GM12878 (cell line): ENCODE measurements around the gene PARP6. TPM values are rescaled to one million over a fixed set of nuclear protein-coding genes. Genes with fewer than 3 reads are reported as not detected.

ENCODE experiments used
- ATAC-seq: fragments of 200-7000 bp; cut with Tn5 transposase; 3 replicates; pipeline ENCODE4 v1.9.1; 2020; ENCODE audit warnings: mild to moderate bottlenecking, moderate library complexity
- BruUV-seq: library from RNA; stranded (reverse); fragments of 400-500 nt; replicated peaks from 2 replicates; lab custom pipeline; 2021; lab: Mats Ljungman, UMichigan
- CTCF ChIA-PET: fragments of 300-600 bp; sonication (Branson Sonifier 250); formaldehyde crosslinking; extraction: SDS; loops from one replicate; lab custom pipeline; 2021; ENCODE audit warnings: inconsistent platforms; lab: Yijun Ruan, JAX
- POLR2A ChIA-PET: fragments of 350-600 bp; formaldehyde crosslinking; extraction: SDS; loops from one replicate; lab custom pipeline; 2021; ENCODE audit warnings: inconsistent platforms; lab: Charles Lee
- RAD21 ChIA-PET: fragments of 300-600 bp; sonication (Branson Sonifier 250); formaldehyde crosslinking; loops from one replicate; lab custom pipeline; 2023; ENCODE audit warnings: antibody characterized with exemption; ENCODE audit not compliant: unreplicated experiment; lab: Charles Lee
- SMC1A ChIA-PET: fragments of 300-600 bp; sonication (Branson Sonifier 250); formaldehyde crosslinking; loops from one replicate; lab custom pipeline; 2023; ENCODE audit not compliant: unreplicated experiment, uncharacterized antibody; lab: Charles Lee
- DNase-seq: peaks from one replicate; pipeline ENCODE4 v3.0.0-alpha.2; 2011; ENCODE audit warnings: low read depth, low spot score
- FAIRE-seq: peaks from 3 replicates; lab custom pipeline; 2011; peaks lifted over from hg19 to GRCh38; lab: Jason Lieb, UNC
- H2AFZ ChIP-seq: 2 replicates; pipeline ENCODE4 v1.6.0; 2011; ENCODE audit warnings: low read depth, low read length, control low read depth; ENCODE audit not compliant: control insufficient read depth
- H3K27ac ChIP-seq: 2 replicates; pipeline ENCODE4 v1.5.1; 2011; ENCODE audit warnings: control low read depth; ENCODE audit not compliant: control insufficient read depth, insufficient read depth
- H3K27me3 ChIP-seq, 2 experiments: replicated peaks in 1 of 2; 2 replicates each; pipeline versions ENCODE4 v1.6.0 to v1.6.1; 2011; ENCODE audit warnings: low read length in 1 of 2; ENCODE audit not compliant: control insufficient read depth in 2 of 2, insufficient read depth in 2 of 2
- H3K36me3 ChIP-seq, 2 experiments: 2 replicates each; pipeline ENCODE4 v1.5.1; 2011; ENCODE audit warnings: low read length in 1 of 2; ENCODE audit not compliant: control insufficient read depth in 2 of 2, insufficient read depth in 2 of 2
- H3K4me1 ChIP-seq: 2 replicates; pipeline ENCODE4 v1.6.1; 2011; ENCODE audit warnings: mild to moderate bottlenecking, low read length, moderate library complexity, mixed read lengths; ENCODE audit not compliant: control insufficient read depth, insufficient read depth
- H3K4me2 ChIP-seq: 2 replicates; pipeline ENCODE4 v1.6.0; 2011; ENCODE audit warnings: control low read depth; ENCODE audit not compliant: control insufficient read depth, insufficient read depth
- H3K4me3 ChIP-seq: fragments of 200-600 bp; sonication (generic); 2 replicates; pipeline ENCODE4 v1.5.1; 2016
- H3K79me2 ChIP-seq: 2 replicates; pipeline ENCODE4 v1.6.0; 2011; ENCODE audit warnings: low read length; ENCODE audit not compliant: control insufficient read depth, insufficient read depth
- H3K9ac ChIP-seq: 2 replicates; pipeline ENCODE4 v1.8.0; 2011; ENCODE audit warnings: low read length, control low read depth, mixed read lengths; ENCODE audit not compliant: control insufficient read depth, insufficient read depth
- H3K9me3 ChIP-seq: replicated peaks from 3 replicates; pipeline ENCODE4 v1.5.1; 2011; ENCODE audit warnings: mild to moderate bottlenecking, low read length; ENCODE audit not compliant: control insufficient read depth, insufficient read depth
- H4K20me1 ChIP-seq: 2 replicates; pipeline ENCODE4 v1.6.0; 2011; ENCODE audit not compliant: control insufficient read depth, insufficient read depth
- ATF2 ChIP-seq: IDR thresholded peaks from 2 replicates; pipeline ENCODE4 v1.6.1; 2012; ENCODE audit warnings: low read length, inconsistent platforms
- ATF3 ChIP-seq: IDR thresholded peaks from 2 replicates; pipeline ENCODE4 v1.6.1; 2011; ENCODE audit warnings: low read depth, mild to moderate bottlenecking, low read length, moderate library complexity, borderline replicate concordance; ENCODE audit errors: extremely low read depth
- BACH1 ChIP-seq: fragments of 450-650 bp; IDR thresholded peaks from 2 replicates; pipeline ENCODE4 v1.6.1; 2017; ENCODE audit warnings: mild to moderate bottlenecking, borderline replicate concordance
- CBX3 ChIP-seq: fragments of 200-600 bp; sonication (generic); IDR thresholded peaks from 2 replicates; pipeline ENCODE4 v1.6.1; 2016; ENCODE audit warnings: low read depth, borderline replicate concordance
- FOS ChIP-seq: IDR thresholded peaks from 3 replicates; pipeline ENCODE4 v1.6.1; 2011; ENCODE audit warnings: borderline replicate concordance; ENCODE audit not compliant: insufficient read length; ENCODE audit errors: extremely low read depth
- MLLT1 ChIP-seq: fragments of 450-650 bp; IDR thresholded peaks from 2 replicates; pipeline ENCODE4 v1.6.1; 2016; ENCODE audit warnings: mild to moderate bottlenecking
- MXI1 ChIP-seq: fragments of 150-350 bp; IDR thresholded peaks from 2 replicates; pipeline ENCODE4 v1.6.1; 2011; ENCODE audit warnings: low read depth, mild to moderate bottlenecking, inconsistent platforms, low read length, improper control_type of control experiment
- POLR2AphosphoS5 ChIP-seq: IDR thresholded peaks from 2 replicates; pipeline ENCODE4 v1.6.1; 2011; ENCODE audit warnings: mild to moderate bottlenecking, low read length, inconsistent platforms
- RBBP5 ChIP-seq: fragments of 200-600 bp; sonication (generic); conservative IDR thresholded peaks from 2 replicates; pipeline ENCODE4 v1.6.1; 2016
- SIN3A ChIP-seq: IDR thresholded peaks from 2 replicates; pipeline ENCODE4 v1.6.1; 2012; ENCODE audit warnings: low read depth, low read length, improper control_type of control experiment
- SP1 ChIP-seq: IDR thresholded peaks from one replicate; pipeline ENCODE4 v1.6.1; 2011; ENCODE audit warnings: low read depth, low read length
- SRF ChIP-seq, 2 experiments: IDR thresholded peaks; 2 replicates each; pipeline ENCODE4 v1.6.1; 2011; ENCODE audit warnings: low read depth in 2 of 2, low read length in 2 of 2, mild to moderate bottlenecking in 1 of 2, moderate library complexity in 1 of 2
- STAT3 ChIP-seq: IDR thresholded peaks from 2 replicates; pipeline ENCODE4 v1.6.1; 2011; ENCODE audit warnings: low read depth, low read length, improper control_type of control experiment
- TAF1 ChIP-seq: IDR thresholded peaks from 2 replicates; pipeline ENCODE4 v1.6.1; 2011; ENCODE audit warnings: mild to moderate bottlenecking, low read depth, low read length, borderline replicate concordance
- TBL1XR1 ChIP-seq: IDR thresholded peaks from 2 replicates; pipeline ENCODE4 v1.6.1; 2012; ENCODE audit warnings: low read depth, low read length, improper control_type of control experiment
- ZBED1 ChIP-seq: IDR thresholded peaks from 2 replicates; pipeline ENCODE4 v1.6.1; 2016; ENCODE audit warnings: borderline replicate concordance
- ZBTB33 ChIP-seq: fragments of 450-650 bp; IDR thresholded peaks from 2 replicates; pipeline ENCODE4 v1.6.1; 2017; ENCODE audit warnings: mild to moderate bottlenecking
- ZNF207 ChIP-seq: fragments of 450-650 bp; IDR thresholded peaks from 2 replicates; pipeline ENCODE4 v1.6.1; 2014; ENCODE audit warnings: antibody characterized with exemption, mild to moderate bottlenecking, borderline replicate concordance
- WGBS: methylation state at CpG from one replicate; pipeline ENCODE4 v1.1.6; 2016; ENCODE audit warnings: low lambda C conversion rate; ENCODE audit not compliant: insufficient replicate concordance, insufficient coverage; ENCODE audit errors: missing lambda C conversion rate; 5-methylcytosine and 5-hydroxymethylcytosine counted together
- in situ Hi-C: fragments of 300-500 bp; cut with MboI; formaldehyde crosslinking; loops from 9 replicates; pipeline ENCODE4 v1.14.3; 2018; ENCODE audit warnings: mixed read lengths
- intact Hi-C: fragments of 100-400 bp; cut with micrococcal nuclease; formaldehyde crosslinking; loops from one replicate; pipeline ENCODE4 v1.14.2; 2022; ENCODE audit not compliant: unreplicated experiment
- polyA plus RNA-seq, 11 experiments: library from polyadenylated mRNA; depleted of rRNA in 4 of 11; unstranded in 6 of 11; stranded (reverse) in 5 of 11; fragments of >200 nt; fragmentation: Nextera tagmentation in 4 of 11; fragmentation: Illumina TruSeq in 1 of 11; extraction: Ambion mirVana in 4 of 11; extraction: Trizol in 1 of 11; gene quantifications; 1 replicate in 1 of 11; 2 replicates in 10 of 11; pipeline versions ENCODE4 v1.2.1 to v1.2.3, GENCODE V29; 2011 to 2016; ENCODE audit warnings: inconsistent platforms in 2 of 11, missing spikeins in 2 of 11, low read depth in 1 of 11
- total RNA-seq, 4 experiments: library from RNA; depleted of rRNA in 3 of 4; stranded (reverse); fragments of >200 nt in 3 of 4; fragmentation: Illumina TruSeq in 1 of 4; extraction: Trizol in 1 of 4; gene quantifications; 2 replicates each; pipeline versions ENCODE4 v1.2.1 to v1.2.3, GENCODE V29; 2013 to 2021

Gene PARP6
- total and polyA plus RNA-seq, 10 of the 15 experiments (the other 5 are each of a cell fraction or from before 2014, with no cell fraction given), result 14.3 to 73.5 (median 26.9) TPM

- Histone ChIP-seq H3K27me3 (no peaks in the 10 kb centered on the region), H3K4me2 (peak overlapping the region; percentile 77), H3K4me1 (peaks cover 12% of the 10 kb centered on the region), H3K4me3 (peak overlapping the region; percentile 96), H3K9ac (peak overlapping the region; percentile 95), H3K79me2 (peaks cover 77% of the 10 kb centered on the region), H3K9me3 (no peaks in the 10 kb centered on the region), H2AFZ (no peak overlapping the region), H3K27ac (peak overlapping the region; percentile 97), H3K36me3 (peaks cover 0 to 18% of the 10 kb centered on the region in 2 experiments; a peak in 3 of 4 replicates), H4K20me1 (no peaks in the 10 kb centered on the region)
- POLR2A ChIA-PET, result interaction anchor here (0.9 to 1.3 kb wide), 2 partner anchors 8 to 44 kb away, joined by 3 to 4 read pairs; no protein-coding TSS in a partner anchor
- in situ Hi-C loops, result no loop called here
- ATAC-seq, result peak; percentile 2
- DNase-seq, result no peak
- 2% methylated on average over 22 of the region's 25 CpGs for WGBS
- BruUV-seq, result TSS peak; percentile 73
- no peak for FAIRE-seq
- CTCF ChIA-PET, result interaction anchor here (0.5 to 1.1 kb wide), 2 partner anchors 10 to 483 kb away, joined by 3 read pairs; no protein-coding TSS in a partner anchor
- SMC1A ChIA-PET, result no interaction called here
- intact Hi-C loops, result loop anchor here (5.0 kb wide), 1 partner anchor 243 kb away; the partner anchor contains the start of gene ARIH1
- RAD21 ChIA-PET, result interaction anchor here (0.6 to 1.6 kb wide), 5 partner anchors 28 to 1694 kb away, joined by 3 to 5 read pairs (median 3); no protein-coding TSS in a partner anchor
- TF ChIP-seq ZBTB33 (no peak), ZNF207 (no peak), RBBP5 (no peak), BACH1 (peak; percentile 20; the same call in 1 of the 2 replicates), SIN3A (no peak; the same call in 1 of the 2 replicates), ZBED1 (peak; percentile 34; the same call in 1 of the 2 replicates), TBL1XR1 (0 out of 2 replicates have a peak, but pooled peaks have one; percentile 11), TAF1 (peak; percentile 35; the same call in 1 of the 2 replicates), FOS (no peak), ATF2 (no peak), MLLT1 (peak; percentile 70; the same call in 1 of the 2 replicates), STAT3 (no peak), CBX3 (no peak), POLR2AphosphoS5 (peak; percentile 23), ATF3 (no peak), SP1 (no peak), MXI1 (peak; percentile 39; the same call in 1 of the 2 replicates), SRF (IDR thresholded peaks at IDR 0.05; ENCODE audit: low read depth in 2 of 2, low read length in 2 of 2) (no peak)
These were observed 43.0 kb downstream of the PARP6 start for GRCh38 chr15:72229076-72229946.
